H9 (cell line): Measurements from ENCODE around the gene ARL17A. TPM values are rescaled to one million over a fixed set of nuclear protein-coding genes. Genes with fewer than 3 reads are reported as not detected.
A peak's percentile ranks its signal among the peaks of the same experiment; 100 is the strongest.
"Not testable (repeated sequence)": the region's sequence is repeated elsewhere in the genome, so short reads cannot be mapped to it uniquely, and the experiment has no call there.

Experiments
- DNase-seq: peaks from one replicate; pipeline ENCODE4 v3.0.0-alpha.2; 2017
- H2AFZ ChIP-seq: one replicate; pipeline ENCODE4 v1.6.1; 2013; ENCODE audit warnings: mild to moderate bottlenecking, low read length, control low read depth, moderate library complexity
- H2AK5ac ChIP-seq: 2 replicates; pipeline ENCODE4 v1.6.1; 2013; ENCODE audit warnings: low read length, control low read depth, mixed read lengths; ENCODE audit not compliant: insufficient read length
- H2BK120ac ChIP-seq: one replicate; pipeline ENCODE4 v1.6.1; 2013; ENCODE audit warnings: low read depth, mild to moderate bottlenecking, low read length, control low read depth, inconsistent platforms; ENCODE audit not compliant: poor library complexity, severe bottlenecking
- H2BK12ac ChIP-seq: 2 replicates; pipeline ENCODE4 v1.6.1; 2013; ENCODE audit warnings: low read length, control low read depth, mixed read lengths, low read depth; ENCODE audit not compliant: insufficient read length
- H2BK15ac ChIP-seq: 2 replicates; pipeline ENCODE4 v1.6.1; 2013; ENCODE audit warnings: low read depth, low read length, control low read depth
- H2BK20ac ChIP-seq: one replicate; pipeline ENCODE4 v1.6.1; 2013; ENCODE audit warnings: low read depth, mild to moderate bottlenecking, low read length, control low read depth, inconsistent platforms; ENCODE audit not compliant: poor library complexity, severe bottlenecking
- H2BK5ac ChIP-seq: 2 replicates; pipeline ENCODE4 v1.6.1; 2013; ENCODE audit warnings: low read length, control low read depth, mixed read lengths; ENCODE audit not compliant: insufficient read length
- H3K14ac ChIP-seq: 2 replicates; pipeline ENCODE4 v1.6.1; 2013; ENCODE audit warnings: low read length, control low read depth; ENCODE audit not compliant: insufficient read depth
- H3K18ac ChIP-seq: 2 replicates; pipeline ENCODE4 v1.6.1; 2013; ENCODE audit warnings: low read depth, mild to moderate bottlenecking, mixed read lengths, low read length, control low read depth; ENCODE audit not compliant: insufficient read length
- H3K23ac ChIP-seq: 2 replicates; pipeline ENCODE4 v1.6.1; 2013; ENCODE audit warnings: low read length, control low read depth, mixed read lengths, low read depth; ENCODE audit not compliant: insufficient read length
- H3K23me2 ChIP-seq: 2 replicates; pipeline ENCODE4 v1.6.1; 2013; ENCODE audit warnings: low read depth, mild to moderate bottlenecking, mixed read lengths, low read length, control low read depth; ENCODE audit not compliant: insufficient read length, poor library complexity, severe bottlenecking
- H3K27ac ChIP-seq: 2 replicates; pipeline ENCODE4 v1.5.1; 2013; ENCODE audit warnings: low read length, control low read depth, mixed read lengths, low read depth; ENCODE audit not compliant: insufficient read length
- H3K27me3 ChIP-seq: 2 replicates; pipeline ENCODE4 v1.6.1; 2013; ENCODE audit warnings: low read length, control low read depth, inconsistent platforms; ENCODE audit not compliant: insufficient read depth
- H3K4ac ChIP-seq: 2 replicates; pipeline ENCODE4 v1.6.1; 2013; ENCODE audit warnings: low read depth, mild to moderate bottlenecking, control low read depth, inconsistent platforms, low read length, moderate library complexity
- H3K4me1 ChIP-seq: 2 replicates; pipeline ENCODE4 v1.6.1; 2013; ENCODE audit warnings: low read length, control low read depth, inconsistent platforms; ENCODE audit not compliant: insufficient read depth
- H3K4me2 ChIP-seq: 2 replicates; pipeline ENCODE4 v1.6.1; 2013; ENCODE audit warnings: low read length, control low read depth, mixed read lengths; ENCODE audit not compliant: insufficient read length, insufficient read depth
- H3K56ac ChIP-seq: 2 replicates; pipeline ENCODE4 v1.6.1; 2013; ENCODE audit warnings: low read depth, mild to moderate bottlenecking, mixed read lengths, low read length, control low read depth; ENCODE audit not compliant: insufficient read length
- H3K79me1 ChIP-seq: 2 replicates; pipeline ENCODE4 v1.6.1; 2013; ENCODE audit warnings: low read depth, mild to moderate bottlenecking, moderate library complexity, low read length, control low read depth, inconsistent platforms; ENCODE audit not compliant: insufficient read depth, poor library complexity, severe bottlenecking
- H3K79me2 ChIP-seq: 2 replicates; pipeline ENCODE4 v1.6.1; 2013; ENCODE audit warnings: low read length, control low read depth, inconsistent platforms; ENCODE audit not compliant: insufficient read depth
- H3K9ac ChIP-seq: 2 replicates; pipeline ENCODE4 v1.6.1; 2013; ENCODE audit warnings: low read length, control low read depth, mixed read lengths; ENCODE audit not compliant: insufficient read length; ENCODE audit errors: extremely low read depth
- H3K9me3 ChIP-seq: one replicate; pipeline ENCODE4 v1.6.1; 2013; ENCODE audit warnings: low read depth, low read length, inconsistent platforms; ENCODE audit not compliant: control insufficient read depth
- H3T11ph ChIP-seq: one replicate; pipeline ENCODE4 v1.6.1; 2013; ENCODE audit warnings: mild to moderate bottlenecking, low read length, control low read depth, inconsistent platforms
- H4K20me1 ChIP-seq: one replicate; pipeline ENCODE4 v1.6.1; 2013; ENCODE audit not compliant: control insufficient read depth, insufficient read length, insufficient read depth
- H4K5ac ChIP-seq: 2 replicates; pipeline ENCODE4 v1.6.1; 2013; ENCODE audit warnings: low read depth, mild to moderate bottlenecking, mixed read lengths, low read length, control low read depth; ENCODE audit not compliant: insufficient read length
- H4K8ac ChIP-seq: replicated peaks from 2 replicates; pipeline ENCODE4 v1.6.1; 2013; ENCODE audit warnings: low read length, control low read depth, mixed read lengths, low read depth; ENCODE audit not compliant: insufficient read length
- H4K91ac ChIP-seq: 2 replicates; pipeline ENCODE4 v1.6.1; 2013; ENCODE audit warnings: low read depth, mild to moderate bottlenecking, moderate library complexity, mixed read lengths, low read length, control low read depth; ENCODE audit not compliant: insufficient read length
- H3K27ac Mint-ChIP-seq, 3 experiments: 2 replicates in 2 of 3; 3 replicates in 1 of 3; pipeline ENCODE4 v1.8.0; 2020 to 2021; ENCODE audit warnings: mixed read lengths in 3 of 3, mild to moderate bottlenecking in 1 of 3, moderate library complexity in 1 of 3
- H3K27me3 Mint-ChIP-seq: 2 replicates; pipeline ENCODE4 v1.8.0; 2021; ENCODE audit warnings: low read depth, mild to moderate bottlenecking, moderate library complexity, mixed read lengths
- H3K36me3 Mint-ChIP-seq, 3 experiments: 2 replicates in 2 of 3; 3 replicates in 1 of 3; pipeline ENCODE4 v1.8.0; 2020 to 2021; ENCODE audit warnings: low read depth in 3 of 3, mixed read lengths in 3 of 3; ENCODE audit not compliant: insufficient read depth in 1 of 3
- H3K4me1 Mint-ChIP-seq, 2 experiments: 2 replicates each; pipeline ENCODE4 v1.8.0; 2020; ENCODE audit warnings: mixed read lengths in 2 of 2
- H3K4me3 Mint-ChIP-seq, 2 experiments: 2 replicates in 1 of 2; 3 replicates in 1 of 2; pipeline ENCODE4 v1.8.0; 2020 to 2021; ENCODE audit warnings: mild to moderate bottlenecking in 2 of 2, mixed read lengths in 2 of 2, moderate library complexity in 1 of 2
- H3K9me3 Mint-ChIP-seq, 2 experiments: 2 replicates in 1 of 2; 3 replicates in 1 of 2; pipeline ENCODE4 v1.8.0; 2020; ENCODE audit warnings: mild to moderate bottlenecking in 2 of 2, mixed read lengths in 2 of 2, moderate library complexity in 1 of 2
- WGBS: extraction: QIAGEN DNeasy Blood & Tissue Kit; methylation state at CpG from one replicate; pipeline ENCODE4 v1.1.7; 2013; ENCODE audit warnings: missing lambda C conversion rate, low lambda C conversion rate, mixed read lengths; ENCODE audit not compliant: insufficient read length; ENCODE audit errors: extremely low coverage; 5-methylcytosine and 5-hydroxymethylcytosine counted together
- total RNA-seq: library from RNA; stranded (reverse); gene quantifications from 2 replicates; pipeline ENCODE4 v1.2.1, GENCODE V29; 2021

ARL17A gene
- total RNA-seq, 1 experiment from 2014 or later: 12.2 TPM

- H3K9me3 Mint-ChIP-seq, H2BK5ac ChIP-seq, H2BK12ac ChIP-seq, H3K14ac ChIP-seq, H3K23ac ChIP-seq, H3K36me3 Mint-ChIP-seq, H3K4me3 Mint-ChIP-seq, H4K8ac ChIP-seq, H3K27ac ChIP-seq, H3K18ac ChIP-seq, H3K27ac Mint-ChIP-seq, H2AFZ ChIP-seq, H3K79me1 ChIP-seq, H3K9ac ChIP-seq, H2BK15ac ChIP-seq, H3K4ac ChIP-seq, H3K27me3 ChIP-seq, H3K27me3 Mint-ChIP-seq, H3K4me1 Mint-ChIP-seq, H2BK20ac ChIP-seq, H3K4me1 ChIP-seq, H4K20me1 ChIP-seq, H3K56ac ChIP-seq, H4K5ac ChIP-seq, H4K91ac ChIP-seq, H2BK120ac ChIP-seq, H2AK5ac ChIP-seq, H3K9me3 ChIP-seq, H3T11ph ChIP-seq, H3K4me2 ChIP-seq, DNase-seq, H3K23me2 ChIP-seq, H3K79me2 ChIP-seq: not testable (repeated sequence)
- no CpG with 5 or more reads among the region's 6 CpGs for WGBS
Measured at GRCh38 chr17:46499437-46500139, 79.9 kb downstream of the ARL17A start.

DNA sequence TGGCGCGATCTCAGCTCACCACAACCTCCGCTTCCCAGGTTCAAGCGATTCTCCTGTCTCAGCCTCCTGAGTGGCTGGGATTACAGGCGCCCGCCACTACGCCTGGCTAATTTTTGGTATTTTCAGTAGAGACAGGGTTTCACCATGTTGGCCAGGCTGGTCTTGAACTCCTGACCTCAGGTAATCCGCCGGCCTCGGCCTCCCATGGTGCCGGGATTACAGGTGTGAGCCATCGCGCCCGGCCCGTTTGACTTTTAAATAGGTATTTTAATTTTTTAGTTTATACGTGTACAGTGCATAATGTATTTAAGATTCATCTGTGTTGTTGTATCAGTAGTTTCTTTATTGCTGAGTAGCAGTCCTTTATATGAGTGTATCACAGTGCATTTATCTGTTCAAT is 87.5 kb downstream of the ARL17A start:
- not testable (repeated sequence) for H2AK5ac ChIP-seq, H4K91ac ChIP-seq, H3K56ac ChIP-seq, H3K23ac ChIP-seq, H3K9ac ChIP-seq, H4K8ac ChIP-seq, H3K27me3 Mint-ChIP-seq, H3K27ac Mint-ChIP-seq, H2BK15ac ChIP-seq, H3K14ac ChIP-seq, H3K4me2 ChIP-seq, H2AFZ ChIP-seq, H3K9me3 Mint-ChIP-seq, H2BK5ac ChIP-seq, H3K23me2 ChIP-seq, H3K79me1 ChIP-seq, H2BK120ac ChIP-seq, H3K79me2 ChIP-seq, H2BK20ac ChIP-seq, H3K18ac ChIP-seq, H3K4me1 ChIP-seq, H3T11ph ChIP-seq, H4K20me1 ChIP-seq, H4K5ac ChIP-seq, H2BK12ac ChIP-seq, H3K9me3 ChIP-seq, H3K27me3 ChIP-seq, H3K4ac ChIP-seq, H3K36me3 Mint-ChIP-seq, H3K4me1 Mint-ChIP-seq, H3K4me3 Mint-ChIP-seq, H3K27ac ChIP-seq
- WGBS: no CpG with 5 or more reads among the region's 16 CpGs
- peak; percentile 16 for DNase-seq
